ENCODE measurements around the gene NIPAL3. TPM values are rescaled to one million over a fixed set of nuclear protein-coding genes. Genes with fewer than 3 reads are reported as not detected.

The NIPAL3 gene
- total RNA-seq, 4 donors from 2014 or later = 34.8 to 55.8 (median 46.8) TPM

DNA sequence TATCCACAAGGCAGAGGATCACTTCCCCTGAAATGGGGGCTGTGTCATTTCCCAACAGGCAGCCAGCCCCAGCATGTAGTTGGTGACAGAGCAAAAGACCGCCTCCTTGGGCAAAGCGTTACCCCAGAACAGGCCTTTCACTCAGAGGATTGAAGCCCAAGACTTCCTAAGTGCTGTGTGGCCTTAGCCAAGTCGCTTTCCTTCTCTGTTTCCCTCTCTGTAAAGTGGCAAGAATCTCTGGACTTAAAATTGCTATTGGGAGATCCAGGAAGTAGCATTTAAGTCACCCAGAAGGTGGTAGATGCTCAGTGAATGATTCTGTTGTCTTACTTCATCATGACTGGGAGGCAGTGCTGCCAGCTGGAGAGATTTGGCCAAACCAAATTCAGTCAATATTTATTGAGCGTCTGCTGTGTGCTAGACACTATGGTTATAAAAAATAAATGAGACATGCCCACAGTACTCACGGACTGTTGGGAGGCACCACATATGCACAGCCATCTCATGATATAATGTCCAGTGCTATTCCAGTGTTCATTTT lies 35.3 kb downstream of the NIPAL3 start:
- intact Hi-C loops (cut with DNase I; ENCODE audit: low total_unique reads) (no loop called here), in situ Hi-C loops (cut with MboI; ENCODE audit: low pct_ligation_motif_present in 1 of 4, low pct_unique_long_range_greater_than_20kb in 1 of 4, low sequenced_read_pairs in 3 of 4) (no loop called here)
- no peak overlapping the region for H3K27ac ChIP-seq
- H3K4me1 ChIP-seq = no peaks in the 10 kb centered on the region
- no peak for TF ChIP-seq POLR2A (IDR thresholded peaks at IDR 0.05)
- TF ChIP-seq, protein P1, sequence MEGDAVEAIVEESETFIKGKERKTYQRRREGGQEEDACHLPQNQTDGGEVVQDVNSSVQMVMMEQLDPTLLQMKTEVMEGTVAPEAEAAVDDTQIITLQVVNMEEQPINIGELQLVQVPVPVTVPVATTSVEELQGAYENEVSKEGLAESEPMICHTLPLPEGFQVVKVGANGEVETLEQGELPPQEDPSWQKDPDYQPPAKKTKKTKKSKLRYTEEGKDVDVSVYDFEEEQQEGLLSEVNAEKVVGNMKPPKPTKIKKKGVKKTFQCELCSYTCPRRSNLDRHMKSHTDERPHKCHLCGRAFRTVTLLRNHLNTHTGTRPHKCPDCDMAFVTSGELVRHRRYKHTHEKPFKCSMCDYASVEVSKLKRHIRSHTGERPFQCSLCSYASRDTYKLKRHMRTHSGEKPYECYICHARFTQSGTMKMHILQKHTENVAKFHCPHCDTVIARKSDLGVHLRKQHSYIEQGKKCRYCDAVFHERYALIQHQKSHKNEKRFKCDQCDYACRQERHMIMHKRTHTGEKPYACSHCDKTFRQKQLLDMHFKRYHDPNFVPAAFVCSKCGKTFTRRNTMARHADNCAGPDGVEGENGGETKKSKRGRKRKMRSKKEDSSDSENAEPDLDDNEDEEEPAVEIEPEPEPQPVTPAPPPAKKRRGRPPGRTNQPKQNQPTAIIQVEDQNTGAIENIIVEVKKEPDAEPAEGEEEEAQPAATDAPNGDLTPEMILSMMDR (IDR thresholded peaks at IDR 0.05) = no peak
- no peak for TF ChIP-seq EP300 (IDR thresholded peaks at IDR 0.05; ENCODE audit: low read depth)
- TF ChIP-seq POLR2AphosphoS5 (IDR thresholded peaks at IDR 0.05) = no peak
- H3K27me3 ChIP-seq = no peaks in the 10 kb centered on the region
- no peak overlapping the region for H3K4me3 ChIP-seq
- 89 to 98% methylated on average over 3 to 5 of the region's 5 CpGs for WGBS, 2 donors (ENCODE audit: low coverage in 1 of 2)
- H3K9me3 ChIP-seq = no peaks in the 10 kb centered on the region
- H3K36me3 ChIP-seq = peaks cover 0 to 36% (median 5%) of the 10 kb centered on the region in 4 donors
- no peak for DNase-seq

DNA sequence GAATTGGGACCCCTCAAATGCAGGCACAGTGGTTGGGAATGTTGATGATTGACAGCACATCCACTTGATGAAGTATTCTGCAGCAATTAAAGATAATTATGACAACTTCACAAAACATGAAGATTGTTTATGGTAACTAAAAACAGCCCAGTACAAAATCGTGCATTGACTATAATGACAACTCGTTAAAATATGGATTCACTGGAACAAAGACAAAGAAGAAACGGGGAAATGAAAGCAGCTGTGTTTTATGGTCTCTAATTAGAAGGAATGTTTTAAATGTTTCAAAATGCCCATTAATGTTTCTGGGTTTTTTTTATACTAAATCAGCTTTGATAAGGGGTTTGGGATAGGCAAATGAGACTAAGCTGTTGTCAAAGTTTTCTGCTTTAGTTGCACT lies 36.1 kb downstream of the NIPAL3 start:
- Histone ChIP-seq H3K27me3 (no peaks in the 10 kb centered on the region), H3K9me3 (no peaks in the 10 kb centered on the region), H3K36me3 (peaks cover 0 to 38% (median 5%) of the 10 kb centered on the region in 4 donors), H3K4me1 (no peaks in the 10 kb centered on the region), H3K27ac (no peak overlapping the region), H3K4me3 (no peak overlapping the region)
- no peak for DNase-seq
- intact Hi-C loops (cut with DNase I; ENCODE audit: low total_unique reads) = no loop called here
- in situ Hi-C loops (cut with MboI; ENCODE audit: low pct_ligation_motif_present in 1 of 4, low pct_unique_long_range_greater_than_20kb in 1 of 4, low sequenced_read_pairs in 3 of 4) = no loop called here
- 63 to 71% methylated on average over 3 of the region's 3 CpGs for WGBS, 2 donors (ENCODE audit: low coverage in 1 of 2)
- TF ChIP-seq, protein P1 (IDR thresholded peaks at IDR 0.05) = no peak
- TF ChIP-seq EP300 (IDR thresholded peaks at IDR 0.05; ENCODE audit: low read depth) = no peak
- TF ChIP-seq POLR2AphosphoS5 (IDR thresholded peaks at IDR 0.05) = no peak
- no peak for TF ChIP-seq POLR2A (IDR thresholded peaks at IDR 0.05)

DNA sequence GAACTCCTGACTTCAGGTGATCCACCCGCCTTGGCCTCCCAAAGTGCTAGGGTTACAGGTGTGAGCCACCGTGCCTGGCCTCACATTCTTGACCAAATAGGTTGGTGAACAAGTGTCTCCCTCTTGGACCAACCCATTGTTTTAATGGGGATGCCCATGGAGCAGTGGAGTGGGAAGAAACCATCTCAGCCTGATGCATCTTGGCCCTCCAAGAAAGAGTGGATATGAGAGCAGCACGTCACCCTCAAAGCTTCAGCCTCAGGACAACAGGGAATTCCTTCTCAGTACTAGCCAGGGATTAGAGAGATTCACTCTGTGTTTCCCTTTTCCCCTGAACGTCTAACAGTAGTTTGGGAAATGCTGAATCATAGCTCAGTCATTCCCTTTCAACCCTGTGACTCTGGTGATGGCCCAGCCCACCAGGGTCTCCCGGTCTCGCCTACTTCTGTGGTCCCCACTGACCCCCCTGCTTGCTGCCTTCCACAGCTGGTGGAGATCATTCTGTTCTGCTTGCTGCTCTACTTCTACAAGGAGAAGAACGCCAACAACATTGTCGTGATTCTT lies 37.4 kb downstream of the NIPAL3 start:
- intact Hi-C loops (cut with DNase I; ENCODE audit: low total_unique reads) = no loop called here
- no peaks in the 10 kb centered on the region for H3K4me1 ChIP-seq
- in situ Hi-C loops (cut with MboI; ENCODE audit: low pct_ligation_motif_present in 1 of 4, low pct_unique_long_range_greater_than_20kb in 1 of 4, low sequenced_read_pairs in 3 of 4) = no loop called here
- H3K36me3 ChIP-seq = peaks cover 0 to 45% (median 5%) of the 10 kb centered on the region in 4 donors
- no peaks in the 10 kb centered on the region for H3K9me3 ChIP-seq
- TF ChIP-seq POLR2AphosphoS5 (IDR thresholded peaks at IDR 0.05) = no peak
- TF ChIP-seq POLR2A (IDR thresholded peaks at IDR 0.05) = no peak
- TF ChIP-seq, protein P1 (IDR thresholded peaks at IDR 0.05) = no peak
- TF ChIP-seq EP300 (IDR thresholded peaks at IDR 0.05; ENCODE audit: low read depth) = no peak
- no peak overlapping the region for H3K27ac ChIP-seq
- DNase-seq = no peak
- H3K4me3 ChIP-seq = no peak overlapping the region
- H3K27me3 ChIP-seq = no peaks in the 10 kb centered on the region
- WGBS, 2 donors (ENCODE audit: low coverage in 1 of 2) = 82 to 83% methylated on average over 2 to 8 of the region's 8 CpGs

DNA sequence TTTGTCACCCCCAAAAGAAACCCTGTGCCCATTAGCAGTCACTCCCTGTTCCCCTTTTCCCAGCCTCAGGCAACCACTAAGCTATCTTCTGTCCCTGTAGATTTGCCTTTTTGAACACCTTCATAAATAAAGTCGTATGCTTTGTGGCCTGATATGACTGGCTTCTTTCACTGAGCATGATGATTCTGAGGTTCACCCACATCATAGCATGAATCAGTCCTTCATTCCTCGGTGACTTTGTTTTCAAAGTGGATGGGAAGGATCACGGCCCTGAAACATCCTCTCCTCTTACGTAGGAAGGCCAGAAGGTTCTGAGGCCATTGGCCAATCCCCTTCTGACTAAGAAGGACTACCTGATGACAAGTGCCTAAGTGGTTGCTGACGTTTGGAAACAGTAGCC lies 39.1 kb downstream of the NIPAL3 start:
- TF ChIP-seq POLR2AphosphoS5 (IDR thresholded peaks at IDR 0.05) = no peak
- TF ChIP-seq, protein P1 (IDR thresholded peaks at IDR 0.05) = no peak
- TF ChIP-seq POLR2A (IDR thresholded peaks at IDR 0.05) = no peak
- H3K27me3 ChIP-seq = no peaks in the 10 kb centered on the region
- 83 to 85% methylated on average over 1 to 5 of the region's 5 CpGs for WGBS, 2 donors (ENCODE audit: low coverage in 1 of 2)
- no peak for DNase-seq
- peaks cover 0 to 41% (median 2%) of the 10 kb centered on the region in 4 donors for H3K36me3 ChIP-seq
- no peak overlapping the region for H3K4me3 ChIP-seq
- H3K4me1 ChIP-seq = no peaks in the 10 kb centered on the region
- no peak overlapping the region for H3K27ac ChIP-seq
- intact Hi-C loops (cut with DNase I; ENCODE audit: low total_unique reads) (no loop called here), in situ Hi-C loops (cut with MboI; ENCODE audit: low pct_ligation_motif_present in 1 of 4, low pct_unique_long_range_greater_than_20kb in 1 of 4, low sequenced_read_pairs in 3 of 4) (no loop called here)
- no peaks in the 10 kb centered on the region for H3K9me3 ChIP-seq
